ENCODE results near the gene HLA-G. TPM values are rescaled to one million over a fixed set of nuclear protein-coding genes. Genes with fewer than 3 reads are reported as not detected.

Gene HLA-G
- total RNA-seq, 1 experiment from 2014 or later: not detected

GRCh38 chr6:29792123-29793035 is 35.2 kb upstream of the HLA-G start:
- no peak overlapping the region for H3K9ac ChIP-seq (ENCODE audit: low read length)
- 0 out of 2 replicates have a peak overlapping the region, but pooled peaks have one; percentile 49 for H3K4me2 ChIP-seq (ENCODE audit: low read length)
- H3K27me3 ChIP-seq (ENCODE audit: insufficient read depth, low read length): no peaks in the 10 kb centered on the region
- H3K4me3 ChIP-seq (replicated peaks in 1 of 2; ENCODE audit: low read depth in 1 of 2, low read length in 2 of 2): no peak overlapping the region
- intact Hi-C loops (cut with micrococcal nuclease): no loop called here
- no peaks in the 10 kb centered on the region for H3K9me3 ChIP-seq (ENCODE audit: control insufficient read depth in 1 of 2, insufficient read depth in 1 of 2, low read depth in 1 of 2, low read length in 2 of 2)
- ChIA-PET CTCF (no interaction called here), RAD21 (ENCODE audit: low non-redundant PET in 1 of 2, low total read pairs in 2 of 2, uncharacterized antibody in 2 of 2, unreplicated experiment in 2 of 2) (no interaction called here), POLR2A (no interaction called here)
- TF ChIP-seq ZBTB33 (IDR thresholded peaks at IDR 0.05; ENCODE audit: extremely low read depth, insufficient replicate concordance, low read length): no peak
- H3K4me1 ChIP-seq (ENCODE audit: control insufficient read depth in 1 of 2, insufficient read depth in 2 of 2, low read length in 2 of 2): peaks cover 13 to 36% of the 10 kb centered on the region in 2 experiments
- no peaks in the 10 kb centered on the region for H3K9me2 ChIP-seq (ENCODE audit: insufficient read depth)
- no peaks in the 10 kb centered on the region for H3K79me2 ChIP-seq (ENCODE audit: insufficient read depth, low read length)
- H3K27ac ChIP-seq (ENCODE audit: low read depth, low read length): no peak overlapping the region
- H3K36me3 ChIP-seq (ENCODE audit: control insufficient read depth in 1 of 2, insufficient read depth in 2 of 2, low read length in 2 of 2): no peaks in the 10 kb centered on the region
- ATAC-seq (no peak), DNase-seq (ENCODE audit: low read depth, low spot score) (no peak)
- H4K20me1 ChIP-seq (ENCODE audit: insufficient read depth): no peaks in the 10 kb centered on the region
- H2AFZ ChIP-seq (ENCODE audit: low read depth, low read length, poor library complexity, severe bottlenecking): no peak overlapping the region
- no TSS peak for BruUV-seq (replicated peaks)

- Histone ChIP-seq H3K36me3 (ENCODE audit: control insufficient read depth in 1 of 2, insufficient read depth in 2 of 2, low read length in 2 of 2) (no peaks in the 10 kb centered on the region), H3K9me2 (ENCODE audit: insufficient read depth) (no peaks in the 10 kb centered on the region), H3K27ac (ENCODE audit: low read depth, low read length) (no peak overlapping the region), H3K27me3 (ENCODE audit: insufficient read depth, low read length) (no peaks in the 10 kb centered on the region), H3K4me3 (replicated peaks in 1 of 2; ENCODE audit: low read depth in 1 of 2, low read length in 2 of 2) (no peak overlapping the region), H3K79me2 (ENCODE audit: insufficient read depth, low read length) (no peaks in the 10 kb centered on the region), H2AFZ (ENCODE audit: low read depth, low read length, poor library complexity, severe bottlenecking) (no peak overlapping the region), H4K20me1 (ENCODE audit: insufficient read depth) (no peaks in the 10 kb centered on the region), H3K4me1 (ENCODE audit: control insufficient read depth in 1 of 2, insufficient read depth in 2 of 2, low read length in 2 of 2) (peaks cover 13 to 36% of the 10 kb centered on the region in 2 experiments), H3K9me3 (ENCODE audit: control insufficient read depth in 1 of 2, insufficient read depth in 1 of 2, low read depth in 1 of 2, low read length in 2 of 2) (no peaks in the 10 kb centered on the region), H3K9ac (ENCODE audit: low read length) (no peak overlapping the region), H3K4me2 (ENCODE audit: low read length) (no peak overlapping the region)
- RAD21 ChIA-PET (ENCODE audit: low non-redundant PET in 1 of 2, low total read pairs in 2 of 2, uncharacterized antibody in 2 of 2, unreplicated experiment in 2 of 2): no interaction called here
- no TSS peak for BruUV-seq (replicated peaks)
- ATAC-seq: no peak
- intact Hi-C loops (cut with micrococcal nuclease): no loop called here
- POLR2A ChIA-PET: no interaction called here
- no peak for DNase-seq (ENCODE audit: low read depth, low spot score)
- CTCF ChIA-PET: no interaction called here
- TF ChIP-seq, protein P1, sequence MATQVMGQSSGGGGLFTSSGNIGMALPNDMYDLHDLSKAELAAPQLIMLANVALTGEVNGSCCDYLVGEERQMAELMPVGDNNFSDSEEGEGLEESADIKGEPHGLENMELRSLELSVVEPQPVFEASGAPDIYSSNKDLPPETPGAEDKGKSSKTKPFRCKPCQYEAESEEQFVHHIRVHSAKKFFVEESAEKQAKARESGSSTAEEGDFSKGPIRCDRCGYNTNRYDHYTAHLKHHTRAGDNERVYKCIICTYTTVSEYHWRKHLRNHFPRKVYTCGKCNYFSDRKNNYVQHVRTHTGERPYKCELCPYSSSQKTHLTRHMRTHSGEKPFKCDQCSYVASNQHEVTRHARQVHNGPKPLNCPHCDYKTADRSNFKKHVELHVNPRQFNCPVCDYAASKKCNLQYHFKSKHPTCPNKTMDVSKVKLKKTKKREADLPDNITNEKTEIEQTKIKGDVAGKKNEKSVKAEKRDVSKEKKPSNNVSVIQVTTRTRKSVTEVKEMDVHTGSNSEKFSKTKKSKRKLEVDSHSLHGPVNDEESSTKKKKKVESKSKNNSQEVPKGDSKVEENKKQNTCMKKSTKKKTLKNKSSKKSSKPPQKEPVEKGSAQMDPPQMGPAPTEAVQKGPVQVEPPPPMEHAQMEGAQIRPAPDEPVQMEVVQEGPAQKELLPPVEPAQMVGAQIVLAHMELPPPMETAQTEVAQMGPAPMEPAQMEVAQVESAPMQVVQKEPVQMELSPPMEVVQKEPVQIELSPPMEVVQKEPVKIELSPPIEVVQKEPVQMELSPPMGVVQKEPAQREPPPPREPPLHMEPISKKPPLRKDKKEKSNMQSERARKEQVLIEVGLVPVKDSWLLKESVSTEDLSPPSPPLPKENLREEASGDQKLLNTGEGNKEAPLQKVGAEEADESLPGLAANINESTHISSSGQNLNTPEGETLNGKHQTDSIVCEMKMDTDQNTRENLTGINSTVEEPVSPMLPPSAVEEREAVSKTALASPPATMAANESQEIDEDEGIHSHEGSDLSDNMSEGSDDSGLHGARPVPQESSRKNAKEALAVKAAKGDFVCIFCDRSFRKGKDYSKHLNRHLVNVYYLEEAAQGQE (IDR thresholded peaks at IDR 0.05; ENCODE audit: low read depth): no peak
- no peak for TF ChIP-seq POLR2AphosphoS5 (IDR thresholded peaks at IDR 0.05; ENCODE audit: low read depth, low read length)
- no peak for TF ChIP-seq SP1 (IDR thresholded peaks at IDR 0.05; ENCODE audit: low read depth)
- TF ChIP-seq CBX3 (IDR thresholded peaks at IDR 0.05; ENCODE audit: low read depth): no peak
- no peak for TF ChIP-seq POLR2A (IDR thresholded peaks at IDR 0.05; ENCODE audit: borderline replicate concordance, extremely low read depth, insufficient read depth, insufficient read length)
- TF ChIP-seq EZH2 (IDR thresholded peaks at IDR 0.05): no peak
- no peak for TF ChIP-seq JUND (IDR thresholded peaks at IDR 0.05)
- TF ChIP-seq ZBTB33 (IDR thresholded peaks at IDR 0.05; ENCODE audit: extremely low read depth, insufficient replicate concordance, low read length): no peak
- TF ChIP-seq SIN3A (IDR thresholded peaks at IDR 0.05; ENCODE audit: low read depth): no peak
- no peak for TF ChIP-seq ELF1 (IDR thresholded peaks at IDR 0.05; ENCODE audit: borderline replicate concordance, low read depth)
Measured at GRCh38 chr6:29793036-29793356, 34.6 kb upstream of the HLA-G start.

Data from HCT116 (cell line).